HEK293 (cell line): ENCODE data around the gene IGDCC3.

Experiments
- ZNF544 ChIP-seq: fragments of 450-650 bp; formaldehyde crosslinking; IDR thresholded peaks from 2 replicates; pipeline ENCODE4 v1.5.0; 2017; ENCODE audit warnings: missing biosample characterization, missing genetic modification characterization
- ZNF777 ChIP-seq: fragments of 450-650 bp; formaldehyde crosslinking; IDR thresholded peaks from 2 replicates; pipeline ENCODE4 v1.5.1; 2017; ENCODE audit warnings: missing biosample characterization, missing genetic modification characterization, borderline replicate concordance
- TF ChIP-seq, protein P1 (sequence below): fragments of 450-650 bp; formaldehyde crosslinking; IDR thresholded peaks from 2 replicates; pipeline ENCODE4 v1.5.1; 2016; ENCODE audit warnings: missing biosample characterization, missing genetic modification characterization
- TF ChIP-seq, protein P2 (sequence below): fragments of 450-650 bp; formaldehyde crosslinking; conservative IDR thresholded peaks from 2 replicates; pipeline ENCODE4 v1.5.1; 2016; ENCODE audit warnings: low read depth, missing biosample characterization, missing genetic modification characterization
- TF ChIP-seq, protein P3 (sequence below): fragments of 450-650 bp; formaldehyde crosslinking; IDR thresholded peaks from 2 replicates; pipeline ENCODE4 v1.5.1; 2016; ENCODE audit warnings: missing biosample characterization, missing genetic modification characterization
- TF ChIP-seq, protein P4 (sequence below): fragments of 450-650 bp; formaldehyde crosslinking; IDR thresholded peaks from 2 replicates; pipeline ENCODE4 v1.5.1; 2016; ENCODE audit warnings: missing biosample characterization, missing genetic modification characterization, low read depth
- TF ChIP-seq, protein P5 (sequence below): fragments of 450-650 bp; formaldehyde crosslinking; IDR thresholded peaks from 2 replicates; pipeline ENCODE4 v1.5.0; 2017; ENCODE audit warnings: missing biosample characterization, missing genetic modification characterization, borderline replicate concordance

DNA sequence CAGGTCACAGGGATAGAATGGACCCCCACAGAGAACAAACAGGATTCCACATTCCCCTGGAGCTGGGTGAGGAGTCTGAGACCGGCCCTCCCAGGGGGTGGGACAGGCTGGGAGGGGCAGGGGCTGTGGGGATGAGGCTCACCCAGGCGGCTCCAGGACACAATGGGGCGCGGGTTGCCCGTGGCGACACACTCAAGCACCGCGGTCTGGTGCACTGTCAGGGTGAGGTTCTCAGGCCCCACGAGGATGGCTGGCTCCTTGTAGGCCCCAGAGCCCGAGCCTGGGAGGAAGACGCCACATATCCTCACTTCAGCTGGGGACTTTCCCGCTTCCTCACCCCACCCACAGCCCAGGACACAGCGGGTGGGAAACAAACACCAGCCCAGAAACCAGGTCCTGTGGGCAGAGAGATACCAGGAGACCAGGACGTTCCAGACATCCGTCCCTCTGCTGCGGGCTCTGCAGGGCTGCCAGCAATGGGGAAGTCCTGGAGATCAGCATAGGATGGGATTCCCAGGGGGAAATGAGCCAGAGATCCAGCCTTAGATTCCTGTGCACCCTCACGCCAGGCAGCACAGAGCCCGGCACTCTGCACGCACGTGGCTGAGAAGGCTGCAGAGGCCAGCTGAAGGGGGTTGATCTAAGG, 43.1 kb downstream of the IGDCC3 start:
- TF ChIP-seq ZNF777 (no peak), ZNF544 (tag by site-specific recombination) (no peak)
- TF ChIP-seq, protein P1, sequence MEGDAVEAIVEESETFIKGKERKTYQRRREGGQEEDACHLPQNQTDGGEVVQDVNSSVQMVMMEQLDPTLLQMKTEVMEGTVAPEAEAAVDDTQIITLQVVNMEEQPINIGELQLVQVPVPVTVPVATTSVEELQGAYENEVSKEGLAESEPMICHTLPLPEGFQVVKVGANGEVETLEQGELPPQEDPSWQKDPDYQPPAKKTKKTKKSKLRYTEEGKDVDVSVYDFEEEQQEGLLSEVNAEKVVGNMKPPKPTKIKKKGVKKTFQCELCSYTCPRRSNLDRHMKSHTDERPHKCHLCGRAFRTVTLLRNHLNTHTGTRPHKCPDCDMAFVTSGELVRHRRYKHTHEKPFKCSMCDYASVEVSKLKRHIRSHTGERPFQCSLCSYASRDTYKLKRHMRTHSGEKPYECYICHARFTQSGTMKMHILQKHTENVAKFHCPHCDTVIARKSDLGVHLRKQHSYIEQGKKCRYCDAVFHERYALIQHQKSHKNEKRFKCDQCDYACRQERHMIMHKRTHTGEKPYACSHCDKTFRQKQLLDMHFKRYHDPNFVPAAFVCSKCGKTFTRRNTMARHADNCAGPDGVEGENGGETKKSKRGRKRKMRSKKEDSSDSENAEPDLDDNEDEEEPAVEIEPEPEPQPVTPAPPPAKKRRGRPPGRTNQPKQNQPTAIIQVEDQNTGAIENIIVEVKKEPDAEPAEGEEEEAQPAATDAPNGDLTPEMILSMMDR: no peak
- TF ChIP-seq, protein P2, sequence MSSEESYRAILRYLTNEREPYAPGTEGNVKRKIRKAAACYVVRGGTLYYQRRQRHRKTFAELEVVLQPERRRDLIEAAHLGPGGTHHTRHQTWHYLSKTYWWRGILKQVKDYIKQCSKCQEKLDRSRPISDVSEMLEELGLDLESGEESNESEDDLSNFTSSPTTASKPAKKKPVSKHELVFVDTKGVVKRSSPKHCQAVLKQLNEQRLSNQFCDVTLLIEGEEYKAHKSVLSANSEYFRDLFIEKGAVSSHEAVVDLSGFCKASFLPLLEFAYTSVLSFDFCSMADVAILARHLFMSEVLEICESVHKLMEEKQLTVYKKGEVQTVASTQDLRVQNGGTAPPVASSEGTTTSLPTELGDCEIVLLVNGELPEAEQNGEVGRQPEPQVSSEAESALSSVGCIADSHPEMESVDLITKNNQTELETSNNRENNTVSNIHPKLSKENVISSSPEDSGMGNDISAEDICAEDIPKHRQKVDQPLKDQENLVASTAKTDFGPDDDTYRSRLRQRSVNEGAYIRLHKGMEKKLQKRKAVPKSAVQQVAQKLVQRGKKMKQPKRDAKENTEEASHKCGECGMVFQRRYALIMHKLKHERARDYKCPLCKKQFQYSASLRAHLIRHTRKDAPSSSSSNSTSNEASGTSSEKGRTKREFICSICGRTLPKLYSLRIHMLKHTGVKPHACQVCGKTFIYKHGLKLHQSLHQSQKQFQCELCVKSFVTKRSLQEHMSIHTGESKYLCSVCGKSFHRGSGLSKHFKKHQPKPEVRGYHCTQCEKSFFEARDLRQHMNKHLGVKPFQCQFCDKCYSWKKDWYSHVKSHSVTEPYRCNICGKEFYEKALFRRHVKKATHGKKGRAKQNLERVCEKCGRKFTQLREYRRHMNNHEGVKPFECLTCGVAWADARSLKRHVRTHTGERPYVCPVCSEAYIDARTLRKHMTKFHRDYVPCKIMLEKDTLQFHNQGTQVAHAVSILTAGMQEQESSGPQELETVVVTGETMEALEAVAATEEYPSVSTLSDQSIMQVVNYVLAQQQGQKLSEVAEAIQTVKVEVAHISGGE (tag by site-specific recombination): no peak
- TF ChIP-seq, protein P3, sequence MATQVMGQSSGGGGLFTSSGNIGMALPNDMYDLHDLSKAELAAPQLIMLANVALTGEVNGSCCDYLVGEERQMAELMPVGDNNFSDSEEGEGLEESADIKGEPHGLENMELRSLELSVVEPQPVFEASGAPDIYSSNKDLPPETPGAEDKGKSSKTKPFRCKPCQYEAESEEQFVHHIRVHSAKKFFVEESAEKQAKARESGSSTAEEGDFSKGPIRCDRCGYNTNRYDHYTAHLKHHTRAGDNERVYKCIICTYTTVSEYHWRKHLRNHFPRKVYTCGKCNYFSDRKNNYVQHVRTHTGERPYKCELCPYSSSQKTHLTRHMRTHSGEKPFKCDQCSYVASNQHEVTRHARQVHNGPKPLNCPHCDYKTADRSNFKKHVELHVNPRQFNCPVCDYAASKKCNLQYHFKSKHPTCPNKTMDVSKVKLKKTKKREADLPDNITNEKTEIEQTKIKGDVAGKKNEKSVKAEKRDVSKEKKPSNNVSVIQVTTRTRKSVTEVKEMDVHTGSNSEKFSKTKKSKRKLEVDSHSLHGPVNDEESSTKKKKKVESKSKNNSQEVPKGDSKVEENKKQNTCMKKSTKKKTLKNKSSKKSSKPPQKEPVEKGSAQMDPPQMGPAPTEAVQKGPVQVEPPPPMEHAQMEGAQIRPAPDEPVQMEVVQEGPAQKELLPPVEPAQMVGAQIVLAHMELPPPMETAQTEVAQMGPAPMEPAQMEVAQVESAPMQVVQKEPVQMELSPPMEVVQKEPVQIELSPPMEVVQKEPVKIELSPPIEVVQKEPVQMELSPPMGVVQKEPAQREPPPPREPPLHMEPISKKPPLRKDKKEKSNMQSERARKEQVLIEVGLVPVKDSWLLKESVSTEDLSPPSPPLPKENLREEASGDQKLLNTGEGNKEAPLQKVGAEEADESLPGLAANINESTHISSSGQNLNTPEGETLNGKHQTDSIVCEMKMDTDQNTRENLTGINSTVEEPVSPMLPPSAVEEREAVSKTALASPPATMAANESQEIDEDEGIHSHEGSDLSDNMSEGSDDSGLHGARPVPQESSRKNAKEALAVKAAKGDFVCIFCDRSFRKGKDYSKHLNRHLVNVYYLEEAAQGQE: no peak
- TF ChIP-seq, protein P4, sequence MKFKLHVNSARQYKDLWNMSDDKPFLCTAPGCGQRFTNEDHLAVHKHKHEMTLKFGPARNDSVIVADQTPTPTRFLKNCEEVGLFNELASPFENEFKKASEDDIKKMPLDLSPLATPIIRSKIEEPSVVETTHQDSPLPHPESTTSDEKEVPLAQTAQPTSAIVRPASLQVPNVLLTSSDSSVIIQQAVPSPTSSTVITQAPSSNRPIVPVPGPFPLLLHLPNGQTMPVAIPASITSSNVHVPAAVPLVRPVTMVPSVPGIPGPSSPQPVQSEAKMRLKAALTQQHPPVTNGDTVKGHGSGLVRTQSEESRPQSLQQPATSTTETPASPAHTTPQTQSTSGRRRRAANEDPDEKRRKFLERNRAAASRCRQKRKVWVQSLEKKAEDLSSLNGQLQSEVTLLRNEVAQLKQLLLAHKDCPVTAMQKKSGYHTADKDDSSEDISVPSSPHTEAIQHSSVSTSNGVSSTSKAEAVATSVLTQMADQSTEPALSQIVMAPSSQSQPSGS (tag by site-specific recombination): no peak
- TF ChIP-seq, protein P5, sequence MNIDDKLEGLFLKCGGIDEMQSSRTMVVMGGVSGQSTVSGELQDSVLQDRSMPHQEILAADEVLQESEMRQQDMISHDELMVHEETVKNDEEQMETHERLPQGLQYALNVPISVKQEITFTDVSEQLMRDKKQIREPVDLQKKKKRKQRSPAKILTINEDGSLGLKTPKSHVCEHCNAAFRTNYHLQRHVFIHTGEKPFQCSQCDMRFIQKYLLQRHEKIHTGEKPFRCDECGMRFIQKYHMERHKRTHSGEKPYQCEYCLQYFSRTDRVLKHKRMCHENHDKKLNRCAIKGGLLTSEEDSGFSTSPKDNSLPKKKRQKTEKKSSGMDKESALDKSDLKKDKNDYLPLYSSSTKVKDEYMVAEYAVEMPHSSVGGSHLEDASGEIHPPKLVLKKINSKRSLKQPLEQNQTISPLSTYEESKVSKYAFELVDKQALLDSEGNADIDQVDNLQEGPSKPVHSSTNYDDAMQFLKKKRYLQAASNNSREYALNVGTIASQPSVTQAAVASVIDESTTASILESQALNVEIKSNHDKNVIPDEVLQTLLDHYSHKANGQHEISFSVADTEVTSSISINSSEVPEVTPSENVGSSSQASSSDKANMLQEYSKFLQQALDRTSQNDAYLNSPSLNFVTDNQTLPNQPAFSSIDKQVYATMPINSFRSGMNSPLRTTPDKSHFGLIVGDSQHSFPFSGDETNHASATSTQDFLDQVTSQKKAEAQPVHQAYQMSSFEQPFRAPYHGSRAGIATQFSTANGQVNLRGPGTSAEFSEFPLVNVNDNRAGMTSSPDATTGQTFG (tag by site-specific recombination): no peak
